CD4-positive, alpha-beta T cell treated with Interleukin-17A for 4 hours (primary cell): ENCODE results near the gene ACTL10.
"Not testable (repeated sequence)": the region's sequence is repeated elsewhere in the genome, so short reads cannot be mapped to it uniquely, and the experiment has no call there.

Experiments used
- DNase-seq: peaks from one replicate; pipeline ENCODE4 v3.0.0-alpha.2; 2020; ENCODE audit warnings: mixed read lengths

The ACTL10 gene

DNA sequence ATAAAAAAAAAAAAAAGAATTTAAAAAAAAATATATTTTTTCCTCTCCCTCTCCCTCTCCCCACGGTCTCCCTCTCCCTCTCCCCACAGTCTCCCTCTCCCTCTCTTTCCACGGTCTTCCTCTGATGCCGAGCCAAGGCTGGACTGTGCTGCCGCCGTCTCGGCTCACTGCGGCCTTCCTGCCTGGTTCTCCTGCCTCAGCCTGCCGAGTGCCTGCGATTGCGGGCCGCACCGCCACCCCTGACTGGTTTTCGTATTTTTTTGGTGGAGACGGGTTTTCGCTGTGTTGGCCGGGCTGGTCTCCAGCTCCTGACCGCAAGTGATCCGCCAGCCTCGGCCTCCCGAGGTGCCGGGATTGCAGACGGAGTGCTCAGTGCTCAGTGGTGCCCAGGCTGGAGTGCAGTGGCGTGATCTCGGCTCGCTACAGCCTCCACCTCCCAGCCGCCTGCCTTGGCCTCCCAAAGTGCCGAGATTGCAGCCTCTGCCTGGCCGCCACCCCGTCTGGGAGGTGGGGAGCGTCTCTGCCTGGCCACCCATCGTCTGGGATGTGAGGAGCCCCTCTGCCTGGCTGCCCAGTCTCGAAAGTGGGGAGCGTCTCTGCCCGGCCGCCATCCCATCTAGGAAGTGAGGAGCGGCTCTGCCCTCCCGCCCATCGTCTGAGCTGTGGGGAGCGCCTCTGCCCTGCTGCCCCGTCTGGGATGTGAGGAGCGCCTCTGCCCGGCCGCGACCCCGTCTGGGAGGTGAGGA, 34.1 kb downstream of the ACTL10 start:
- not testable (repeated sequence) for DNase-seq

DNA sequence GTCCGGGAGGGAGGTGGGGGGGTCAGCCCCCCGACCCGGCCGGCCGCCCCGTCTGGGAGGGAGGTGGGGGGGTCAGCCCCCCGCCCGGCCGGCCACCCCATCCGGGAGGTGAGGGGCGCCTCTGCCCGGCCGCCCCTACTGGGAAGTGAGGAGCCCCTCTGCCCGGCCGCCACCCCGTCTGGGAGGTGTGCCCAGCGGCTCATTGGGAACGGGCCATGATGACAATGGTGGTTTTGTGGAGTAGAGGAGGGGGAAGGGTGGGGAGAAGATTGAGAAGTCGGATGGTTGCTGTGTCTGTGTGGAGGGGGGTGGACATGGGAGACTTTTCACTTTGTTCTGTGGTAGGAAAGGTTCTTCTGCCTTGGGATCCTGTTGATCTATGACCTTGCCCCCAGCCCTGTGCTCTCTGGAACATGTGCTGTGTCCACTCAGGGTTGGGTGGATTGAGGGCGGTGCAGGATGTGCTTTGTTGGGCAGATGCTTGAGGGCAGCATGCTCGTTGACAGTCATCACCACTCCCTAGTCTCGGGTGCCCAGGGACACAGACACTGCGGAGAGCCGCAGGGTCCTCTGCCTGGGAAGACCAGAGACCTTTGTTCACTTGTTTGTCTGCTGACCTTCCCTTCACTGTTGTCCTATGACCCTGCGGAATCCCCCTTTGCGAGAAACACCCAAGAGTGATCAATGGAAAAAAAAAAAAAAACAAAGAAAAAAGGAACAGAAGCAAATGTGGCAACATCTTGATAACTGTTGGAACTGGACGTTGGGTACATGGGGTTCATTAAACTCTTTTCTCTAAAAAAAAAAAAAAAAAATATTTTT, 35.1 kb downstream of the ACTL10 start:
- DNase-seq: no peak

DNA sequence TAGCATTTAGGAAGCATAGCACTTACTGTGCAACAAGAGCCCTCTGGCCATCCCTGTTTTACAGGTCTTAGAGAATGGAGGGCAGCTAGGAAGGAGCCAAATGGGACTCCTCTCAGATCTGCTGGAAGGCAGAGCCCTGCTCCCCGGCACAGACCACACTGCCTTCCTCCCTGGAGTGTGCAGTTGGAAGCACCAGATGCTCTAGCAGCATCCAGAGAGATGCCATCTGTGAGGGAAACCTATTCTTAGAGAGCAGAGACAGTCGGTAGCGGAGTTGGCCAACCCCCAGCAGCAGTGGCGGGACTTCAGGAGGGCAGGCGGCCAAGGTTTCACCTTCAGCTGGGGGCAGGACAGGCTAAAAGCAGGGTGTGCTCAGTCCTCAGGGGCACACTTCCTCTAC, 36.1 kb downstream of the ACTL10 start:
- DNase-seq: no peak

DNA sequence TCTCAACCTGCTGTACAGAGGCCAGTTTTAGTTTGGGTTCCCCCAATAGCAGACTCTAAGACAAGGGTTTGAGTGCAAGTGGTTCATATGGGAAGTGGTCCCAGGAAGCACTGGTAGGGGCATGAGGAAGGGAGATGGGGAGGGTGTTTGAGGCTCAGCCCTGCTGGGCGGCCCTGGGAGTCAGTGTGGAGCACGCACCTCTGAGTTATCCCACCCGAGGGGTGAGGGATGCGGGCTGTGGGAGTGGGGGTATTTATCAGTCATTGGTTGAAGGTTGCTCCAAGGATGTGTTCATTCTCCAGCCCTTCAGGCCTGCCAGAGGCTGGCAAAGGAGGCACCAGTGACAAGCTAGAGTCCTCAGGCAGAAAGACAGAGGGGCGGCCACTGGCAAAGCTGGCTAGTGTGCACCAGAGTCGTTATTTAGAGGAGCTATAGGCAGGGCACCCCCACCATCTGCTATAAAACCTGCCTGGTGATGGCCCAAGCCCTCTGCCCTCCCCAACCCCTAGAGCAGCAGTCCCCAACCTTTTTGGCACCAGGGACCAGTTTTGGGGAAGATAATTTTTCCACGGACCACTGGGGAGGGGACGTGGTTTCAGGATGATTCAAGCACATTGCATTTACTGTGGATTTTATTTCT, 36.9 kb downstream of the ACTL10 start:
- no peak for DNase-seq

DNA sequence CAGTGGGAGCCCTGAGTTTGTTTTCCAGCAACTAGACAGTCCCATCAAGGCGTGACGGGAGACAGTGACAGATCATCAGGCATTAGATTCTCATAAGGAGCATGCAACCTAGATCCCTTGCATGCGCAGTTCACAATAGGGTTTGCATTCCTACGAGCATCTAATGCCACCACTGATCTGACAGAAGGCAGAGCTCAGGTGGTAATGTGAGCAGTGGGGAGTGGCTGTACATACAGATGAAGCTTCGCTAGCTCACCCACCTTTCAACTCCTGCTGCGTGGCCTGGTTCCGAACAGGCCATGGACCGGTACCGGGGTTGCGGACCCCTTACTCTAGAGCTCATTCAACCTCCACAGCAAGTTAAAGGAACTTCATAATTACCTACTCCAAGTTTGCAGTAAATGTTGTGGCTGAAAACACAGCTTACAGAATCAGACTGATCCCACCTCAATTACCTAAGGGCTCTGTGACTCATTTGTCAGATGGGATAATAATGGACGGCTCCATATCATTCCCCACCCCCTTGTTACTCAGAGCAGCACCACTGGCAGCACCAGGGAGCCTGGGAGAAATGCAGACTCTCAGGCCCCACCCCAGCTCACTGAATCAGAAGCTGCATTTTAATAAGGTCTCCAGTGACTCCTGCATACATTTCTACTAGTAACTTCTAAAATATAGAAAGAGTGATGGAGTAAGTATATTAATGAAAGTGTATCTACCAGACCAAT, 37.6 kb downstream of the ACTL10 start:
- no peak for DNase-seq

DNA sequence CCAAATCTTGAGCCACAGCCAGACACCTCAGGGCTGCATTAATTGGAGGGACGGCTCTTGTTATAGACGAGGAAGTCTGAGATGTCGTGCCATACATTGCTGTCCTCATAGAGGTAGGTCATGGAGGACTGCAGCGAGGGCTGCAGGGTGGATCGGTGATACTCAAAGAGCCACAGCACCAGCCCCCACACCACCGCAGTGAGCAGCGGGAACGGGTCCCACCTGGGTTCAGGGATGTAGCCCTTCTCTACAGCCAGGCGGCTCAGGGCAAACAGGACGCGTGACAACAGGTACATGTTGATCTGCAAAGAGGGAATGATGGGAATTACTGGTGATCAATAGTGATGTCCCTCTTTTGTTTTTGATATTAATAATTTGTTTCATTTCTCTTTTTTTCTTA, 40.9 kb downstream of the ACTL10 start:
- no peak for DNase-seq

DNA sequence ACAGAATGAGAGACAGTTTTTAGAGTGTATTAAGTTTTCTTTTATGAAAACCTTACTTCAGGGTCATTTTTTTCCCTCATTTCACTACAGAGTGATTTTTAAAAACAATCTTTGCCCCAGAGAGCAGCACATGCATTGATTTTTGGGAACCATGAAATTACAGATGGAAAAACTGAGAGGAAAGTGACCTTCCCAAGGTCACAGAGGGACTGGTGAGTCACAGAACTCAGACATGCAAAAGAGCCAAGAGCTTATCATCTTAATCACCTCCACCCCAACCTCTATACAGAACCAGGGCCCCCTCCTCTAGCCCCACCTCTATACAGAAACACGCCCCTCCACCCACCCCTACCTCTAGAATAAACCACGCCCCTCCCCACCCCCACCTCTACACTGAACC, 42.7 kb downstream of the ACTL10 start:
- no peak for DNase-seq

DNA sequence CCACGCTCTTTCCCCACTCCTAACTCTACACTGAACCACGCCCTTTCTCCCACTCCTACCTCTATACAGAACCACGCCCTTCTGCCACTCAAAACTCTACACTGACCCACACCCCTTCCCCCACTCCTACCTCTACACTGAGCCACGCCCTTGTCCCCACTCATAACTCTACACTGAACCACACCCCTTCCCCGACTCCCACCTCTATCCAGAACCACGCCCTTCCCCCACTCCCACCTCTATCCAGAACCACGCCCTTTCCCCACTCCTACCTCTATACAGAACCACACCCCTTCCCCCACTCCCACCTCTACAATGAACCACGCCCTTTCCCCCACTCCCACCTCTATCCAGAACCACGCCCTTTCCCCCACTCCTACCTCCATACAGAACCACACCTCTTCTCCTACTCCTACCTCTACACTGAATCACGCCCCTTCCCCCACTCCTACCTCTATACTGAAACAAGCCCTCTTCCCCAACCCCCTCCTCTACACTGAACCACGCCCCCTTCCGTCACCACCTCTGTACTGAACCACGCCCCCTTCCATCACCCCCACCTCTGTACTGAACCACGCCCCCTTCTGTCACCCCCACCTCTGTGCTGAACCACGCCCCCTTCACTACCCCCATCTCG, 43.3 kb downstream of the ACTL10 start:
- DNase-seq: no peak

DNA sequence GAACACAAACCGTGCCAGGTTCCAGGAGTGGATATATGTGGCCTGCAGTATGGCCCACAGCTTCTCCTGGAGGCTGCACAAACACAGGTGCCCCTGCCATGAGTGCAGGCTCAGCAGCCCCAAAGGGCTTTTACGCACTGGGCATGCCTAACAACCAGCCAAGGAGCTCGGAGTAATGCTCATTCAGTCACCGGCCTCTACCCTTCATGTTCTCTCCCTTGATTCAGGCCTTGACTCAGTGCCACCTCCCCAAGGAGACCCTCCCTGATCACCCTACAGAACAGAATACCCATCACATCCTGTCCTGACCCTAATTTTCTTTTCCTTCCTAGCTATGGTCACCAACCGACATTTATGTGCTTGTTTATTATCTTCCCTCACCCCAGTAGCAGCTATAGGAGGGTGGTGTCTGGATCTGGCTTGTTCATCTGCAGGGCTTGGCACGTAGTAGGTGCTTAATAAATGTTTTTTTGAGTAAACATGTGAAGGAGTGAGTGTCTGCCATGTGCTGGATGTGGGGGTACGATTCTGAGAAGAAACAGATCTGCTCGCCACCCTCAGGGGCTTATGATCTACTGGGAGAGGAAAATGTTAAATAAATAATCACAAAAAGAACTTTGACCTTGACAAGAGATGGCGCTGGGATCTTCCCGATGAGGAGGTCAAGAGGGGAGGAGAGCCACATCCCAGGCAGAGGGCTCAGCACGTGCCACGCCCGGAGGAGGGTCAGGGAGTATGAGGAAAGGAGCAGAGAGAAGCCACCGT, 44.1 kb downstream of the ACTL10 start:
- DNase-seq: no peak

DNA sequence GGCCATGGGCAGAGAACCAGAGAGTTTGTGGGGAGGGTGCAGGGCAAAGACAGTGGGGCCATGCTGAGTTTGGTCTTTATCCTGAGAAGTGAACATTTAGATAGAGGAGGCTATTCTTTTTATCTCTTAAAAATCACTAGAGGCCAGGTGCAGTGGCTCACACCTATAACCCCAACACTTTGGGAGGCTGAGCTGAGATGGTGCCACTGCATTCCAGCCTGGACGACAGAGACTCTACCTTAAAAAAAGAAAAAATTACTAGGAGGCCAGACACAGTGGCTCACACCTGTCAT, 44.6 kb downstream of the ACTL10 start:
- no peak for DNase-seq

DNA sequence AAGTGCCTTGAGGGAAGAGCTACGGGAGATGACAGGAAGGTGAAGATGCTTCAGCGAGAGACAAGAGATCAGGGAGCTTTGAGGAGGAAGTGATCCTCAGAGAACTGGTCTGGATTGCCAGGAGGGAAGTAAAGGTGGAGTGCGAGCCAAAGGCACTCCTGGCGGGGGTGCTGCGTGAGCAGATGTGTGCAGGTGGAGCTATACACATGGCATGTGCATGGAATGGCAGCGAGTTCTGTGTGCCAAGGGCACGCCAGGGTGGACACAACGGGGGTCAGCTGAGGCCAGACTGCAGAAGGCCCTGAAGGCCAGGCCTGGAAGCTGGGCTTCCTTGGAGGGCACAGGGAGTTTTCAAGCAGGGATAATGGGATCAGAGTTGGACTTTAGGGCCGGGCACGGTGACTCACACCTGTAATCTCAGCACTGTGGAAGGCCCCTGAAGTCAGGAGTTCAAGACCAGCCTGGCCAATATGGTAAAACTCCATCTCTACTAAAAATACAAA, 47.2 kb downstream of the ACTL10 start:
- DNase-seq: no peak

DNA sequence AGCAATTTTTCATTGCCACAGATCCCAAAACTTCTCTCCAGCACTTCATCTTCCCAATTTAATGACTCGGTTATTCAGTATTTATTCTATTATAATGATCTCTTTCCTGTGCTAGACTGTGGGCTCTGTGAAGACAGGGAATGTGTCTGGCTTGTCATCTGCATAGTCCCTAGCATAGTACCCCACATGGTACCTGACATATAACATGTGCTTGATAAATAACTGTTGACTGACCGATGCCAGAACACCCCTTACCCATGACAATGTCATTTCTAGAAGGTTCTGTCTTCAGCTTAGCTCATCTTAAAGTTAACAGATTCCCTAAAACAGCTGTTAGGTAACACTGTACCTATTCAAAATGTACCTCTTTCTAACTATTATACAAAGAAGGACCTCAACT, 49.8 kb downstream of the ACTL10 start:
- DNase-seq: no peak
